Lower leg skin (tissue), 4 donors: ENCODE measurements around the gene LDAH. TPM values are rescaled to one million over a fixed set of nuclear protein-coding genes. Genes with fewer than 3 reads are reported as not detected.

ENCODE experiments used
- DNase-seq, 2 donors: peaks; one replicate each; pipeline ENCODE4 v3.0.0-alpha.2; 2019; ENCODE audit warnings: low spot score in 2 of 2
- H3K4me3 ChIP-seq: fragments of 200-600 bp; sonication (generic); 2 replicates; pipeline ENCODE4 v1.5.1; 2017; ENCODE audit warnings: mild to moderate bottlenecking, low read depth; ENCODE audit not compliant: poor library complexity, severe bottlenecking
- CTCF ChIP-seq, 3 donors: fragments of 450-650 bp; IDR thresholded peaks; one replicate each; pipeline ENCODE4 v1.5.1; 2016; ENCODE audit warnings: antibody characterized with exemption in 3 of 3, mild to moderate bottlenecking in 3 of 3, moderate library complexity in 2 of 3
- POLR2A ChIP-seq, 2 donors: fragments of 450-650 bp; IDR thresholded peaks; one replicate each; pipeline ENCODE4 v1.6.1; 2016 to 2017; ENCODE audit warnings: antibody characterized with exemption in 2 of 2, mild to moderate bottlenecking in 1 of 2, moderate library complexity in 1 of 2
- WGBS, 2 donors: methylation state at CpG; one replicate each; pipeline ENCODE4 v1.1.5; 2018; 5-methylcytosine and 5-hydroxymethylcytosine counted together
- intact Hi-C: fragments of 100-400 bp; cut with DNase I; formaldehyde crosslinking; loops from one replicate; pipeline ENCODE4 v1.15.0; 2023; ENCODE audit warnings: low total_unique reads
- total RNA-seq, 4 donors: library from RNA; depleted of rRNA; stranded (reverse); fragments of >200 nt; gene quantifications; one replicate each; pipeline ENCODE4 v1.1.0, GENCODE V29; 2016

Gene LDAH
- total RNA-seq, 4 donors from 2014 or later = 8.5 to 16.2 (median 11.6) TPM

GRCh38 chr2:20832606-20833005 lies 9.7 kb upstream of the LDAH start:
- H3K4me3 ChIP-seq = no peak overlapping the region
- no peak for DNase-seq
- no peak for TF ChIP-seq POLR2A (IDR thresholded peaks at IDR 0.05)
- no peak for TF ChIP-seq CTCF (IDR thresholded peaks at IDR 0.05)
- intact Hi-C loops = no loop called here

- intact Hi-C loops = no loop called here
- TF ChIP-seq POLR2A (IDR thresholded peaks at IDR 0.05) (no peak), CTCF (IDR thresholded peaks at IDR 0.05) (no peak)
- no peak overlapping the region for H3K4me3 ChIP-seq
- 29 to 30% methylated on average over 1 of the region's 1 CpG for WGBS, 2 donors
- DNase-seq = no peak
These were observed 7.0 kb upstream of the LDAH start for GRCh38 chr2:20829861-20830260.

GRCh38 chr2:20823917-20824316 lies 1.0 kb upstream of the LDAH start:
- WGBS, 2 donors = 51 to 55% methylated on average over 5 of the region's 5 CpGs
- no peak for DNase-seq
- H3K4me3 ChIP-seq = no peak overlapping the region
- TF ChIP-seq CTCF (IDR thresholded peaks at IDR 0.05) = no peak
- TF ChIP-seq POLR2A (IDR thresholded peaks at IDR 0.05) = no peak
- intact Hi-C loops = no loop called here

- TF ChIP-seq POLR2A (IDR thresholded peaks at IDR 0.05) = no peak
- no peak for TF ChIP-seq CTCF (IDR thresholded peaks at IDR 0.05)
- WGBS, 2 donors = 66 to 78% methylated on average over 2 of the region's 2 CpGs
- no peak overlapping the region for H3K4me3 ChIP-seq
- DNase-seq = no peak
- intact Hi-C loops = no loop called here
These were observed 4.1 kb downstream of the LDAH start for GRCh38 chr2:20818820-20819219.

- DNase-seq = no peak
- 100% methylated on average over 1 of the region's 1 CpG for WGBS, 2 donors
- intact Hi-C loops = no loop called here
- H3K4me3 ChIP-seq = no peak overlapping the region
- TF ChIP-seq POLR2A (IDR thresholded peaks at IDR 0.05) (no peak), CTCF (IDR thresholded peaks at IDR 0.05) (no peak)
These were observed 7.7 kb downstream of the LDAH start for GRCh38 chr2:20815216-20815615.

- no peak for TF ChIP-seq CTCF (IDR thresholded peaks at IDR 0.05)
- TF ChIP-seq POLR2A (IDR thresholded peaks at IDR 0.05) = no peak
- DNase-seq = no peak
- WGBS, 2 donors = 95 to 99% methylated on average over 2 of the region's 2 CpGs
- intact Hi-C loops = no loop called here
- no peak overlapping the region for H3K4me3 ChIP-seq
These were observed 10.1 kb downstream of the LDAH start for GRCh38 chr2:20812779-20813178.
